Right cardiac atrium (tissue), 5 donors: ENCODE data around the gene TOX4. TPM values are rescaled to one million over a fixed set of nuclear protein-coding genes. Genes with fewer than 3 reads are reported as not detected.
A peak's percentile ranks its signal among the peaks of the same experiment; 100 is the strongest.

Experiments used
- ATAC-seq, 2 donors: fragments of 200-7000 bp; cut with Tn5 transposase; one replicate each; pipeline versions ENCODE4 v1.8.0 to v1.9.1; 2020; ENCODE audit warnings: moderate library complexity in 2 of 2, mild to moderate bottlenecking in 1 of 2
- DNase-seq, 3 donors: peaks; one replicate each; pipeline ENCODE4 v3.0.0-alpha.2; 2020
- H3K27ac ChIP-seq: one replicate; pipeline ENCODE4 v1.5.1; 2013; ENCODE audit warnings: mild to moderate bottlenecking, low read length, control low read depth, moderate library complexity
- H3K27me3 ChIP-seq: one replicate; pipeline ENCODE4 v1.6.1; 2013; ENCODE audit not compliant: control insufficient read depth, insufficient read depth
- H3K4me1 ChIP-seq: one replicate; pipeline ENCODE4 v1.6.1; 2013; ENCODE audit warnings: low read length; ENCODE audit not compliant: control insufficient read depth, insufficient read depth
- H3K4me3 ChIP-seq: one replicate; pipeline ENCODE4 v1.5.1; 2013; ENCODE audit warnings: low read length, control low read depth
- H3K9me3 ChIP-seq: one replicate; pipeline ENCODE4 v1.6.1; 2013; ENCODE audit warnings: low read length; ENCODE audit not compliant: control insufficient read depth
- WGBS: extraction: QIAGEN DNeasy Blood & Tissue Kit; methylation state at CpG from one replicate; pipeline ENCODE4 v1.1.7; 2013; 5-methylcytosine and 5-hydroxymethylcytosine counted together
- intact Hi-C, 4 donors: fragments of 100-400 bp; cut with DNase I; formaldehyde crosslinking; loops; one replicate each; pipeline versions ENCODE4 v1.11.0 to v1.14.0; 2022 to 2023
- polyA plus RNA-seq: library from polyadenylated mRNA; stranded (reverse); fragments of 200-250 nt; gene quantifications from one replicate; pipeline ENCODE4 v1.2.3, GENCODE V29; 2013
- total RNA-seq, 4 donors: library from RNA; stranded (reverse); fragmentation: NEBNext Ultra II Directional; extraction: Animal tissue kit (Norgen Biotek cat#: 25700); gene quantifications; one replicate each; pipeline ENCODE4 v1.2.1, GENCODE V29; 2021
- donor health status: healthy with polysubstance abuse.
- donor health status: DM: no; HTN: yes; CAD: no.
- donor health status: DM: no; HTN: no; CAD: no.
- donor health status: DM: no; HTN: yes; CAD: no; lungs with severe emphysema.
- donor health status: DM: yes; HTN: yes; CAD: no.

Gene TOX4
- total and polyA plus RNA-seq, 5 donors, result 20.0 to 82.2 (median 71.8) TPM

- no peak for DNase-seq
- Histone ChIP-seq H3K27me3 (no peaks in the 10 kb centered on the region), H3K4me3 (no peak overlapping the region), H3K4me1 (no peaks in the 10 kb centered on the region), H3K27ac (no peak overlapping the region), H3K9me3 (no peaks in the 10 kb centered on the region)
- intact Hi-C loops, result loop anchor here in 1 of 4 donors (10.0 kb wide), 1 partner anchor 50 kb away; no protein-coding TSS in a partner anchor
- no peak for ATAC-seq
Observed at GRCh38 chr14:21505012-21505553, 28.1 kb downstream of the TOX4 start.

- no peaks in the 10 kb centered on the region for H3K4me1 ChIP-seq
- no peak overlapping the region for H3K27ac ChIP-seq
- no peaks in the 10 kb centered on the region for H3K9me3 ChIP-seq
- WGBS, result 91% methylated on average over 2 of the region's 2 CpGs
- no peak overlapping the region for H3K4me3 ChIP-seq
- no peaks in the 10 kb centered on the region for H3K27me3 ChIP-seq
- ATAC-seq (no peak), DNase-seq (no peak)
- intact Hi-C loops, result loop anchor here in 1 of 4 donors (10.0 kb wide), 1 partner anchor 48 kb away; no protein-coding TSS in a partner anchor
Observed at GRCh38 chr14:21506557-21506956, 29.6 kb downstream of the TOX4 start.

DNA sequence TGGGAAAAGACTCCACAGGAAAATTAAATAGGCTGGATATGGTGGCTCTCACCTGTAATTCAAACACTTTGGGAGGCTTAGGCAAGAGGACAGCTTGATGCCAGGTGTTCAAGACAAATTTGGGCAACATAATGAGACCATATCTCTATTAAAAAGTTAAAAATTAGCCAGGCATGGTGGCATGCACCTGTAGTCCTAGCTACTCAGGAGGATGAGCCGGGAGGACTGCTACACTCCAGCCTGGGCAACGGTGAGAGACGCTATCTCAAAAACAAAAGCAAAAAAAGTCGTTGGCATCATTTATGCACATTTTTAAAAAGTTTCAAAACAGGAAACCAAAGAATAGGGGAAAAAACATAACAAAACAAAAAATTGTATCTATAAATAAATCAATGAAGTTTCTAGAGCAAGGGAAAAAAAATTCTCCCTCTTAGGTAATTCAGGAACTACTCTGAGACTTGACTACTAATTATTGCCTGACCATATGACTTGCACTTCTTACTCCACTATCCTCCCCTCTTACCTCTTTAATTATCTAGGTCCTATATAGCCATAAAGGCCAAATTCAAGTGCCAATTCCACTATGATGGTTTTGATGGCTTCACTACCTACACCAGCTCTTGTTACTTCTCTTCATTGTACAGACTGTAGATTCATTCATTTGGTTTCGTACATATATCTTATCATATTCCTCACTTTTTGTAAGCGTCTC, 32.6 kb downstream of the TOX4 start:
- Histone ChIP-seq H3K4me1 (no peaks in the 10 kb centered on the region), H3K27me3 (no peaks in the 10 kb centered on the region), H3K27ac (no peak overlapping the region), H3K9me3 (no peaks in the 10 kb centered on the region), H3K4me3 (peak overlapping the region; percentile 66)
- 78% methylated on average over 6 of the region's 6 CpGs for WGBS
- intact Hi-C loops, result loop anchor here in 1 of 4 donors (10.0 kb wide), 1 partner anchor 45 kb away; no protein-coding TSS in a partner anchor
- DNase-seq (no peak), ATAC-seq (no peak)

- Histone ChIP-seq H3K9me3 (no peaks in the 10 kb centered on the region), H3K4me3 (peak within 1 kb of the TSS; percentile 66), H3K27ac (peak within 1 kb of the TSS; percentile 56), H3K27me3 (no peaks in the 10 kb centered on the region), H3K4me1 (no peaks in the 10 kb centered on the region)
- DNase-seq, result peak; percentile 98 to 99 (median 98)
- ATAC-seq, result peak; percentile 99 to 100
- intact Hi-C loops, result no loop called here
- WGBS, result under 1% methylated on average over 53 of the region's 53 CpGs
Observed at GRCh38 chr14:21510735-21511657, 34.0 kb downstream of the TOX4 start, which contains the start of gene METTL3. Gene METTL3, minus strand, starts transcription at chr14:21511340. Its CDS starts 117 bp downstream, at chr14:21511223.

GRCh38 chr14:21514341-21514740, 37.3 kb downstream of the TOX4 start:
- DNase-seq, result no peak
- 93% methylated on average over 1 of the region's 1 CpG for WGBS
- no peak overlapping the region for H3K27ac ChIP-seq
- H3K27me3 ChIP-seq, result no peaks in the 10 kb centered on the region
- no peaks in the 10 kb centered on the region for H3K4me1 ChIP-seq
- intact Hi-C loops, result no loop called here
- no peak overlapping the region for H3K4me3 ChIP-seq
- H3K9me3 ChIP-seq, result no peaks in the 10 kb centered on the region
- no peak for ATAC-seq

DNA sequence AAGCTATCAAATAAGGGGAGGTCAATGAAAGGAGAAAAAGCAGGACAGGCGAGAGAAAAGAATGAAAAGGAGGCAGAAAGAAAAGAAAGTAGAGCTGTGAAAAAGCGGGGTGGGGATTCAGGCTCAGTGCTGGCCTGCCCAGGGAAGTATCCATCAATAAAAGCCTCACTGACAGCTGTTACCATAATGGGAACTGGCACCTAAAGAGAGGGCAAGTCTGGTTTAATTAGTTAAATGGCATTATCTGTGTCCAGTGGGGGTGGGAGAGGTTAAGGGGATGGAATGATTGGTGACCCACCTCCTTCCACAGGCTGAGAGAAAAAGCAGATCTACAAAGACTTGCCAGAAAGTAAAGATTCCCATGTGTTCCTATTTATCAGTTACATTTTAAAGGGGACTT, 41.7 kb downstream of the TOX4 start:
- WGBS, result 78% methylated on average over 2 of the region's 2 CpGs
- no peaks in the 10 kb centered on the region for H3K27me3 ChIP-seq
- no peak overlapping the region for H3K27ac ChIP-seq
- DNase-seq (no peak), ATAC-seq (no peak)
- intact Hi-C loops, result no loop called here
- H3K4me3 ChIP-seq, result no peak overlapping the region
- no peaks in the 10 kb centered on the region for H3K9me3 ChIP-seq
- no peaks in the 10 kb centered on the region for H3K4me1 ChIP-seq

DNA sequence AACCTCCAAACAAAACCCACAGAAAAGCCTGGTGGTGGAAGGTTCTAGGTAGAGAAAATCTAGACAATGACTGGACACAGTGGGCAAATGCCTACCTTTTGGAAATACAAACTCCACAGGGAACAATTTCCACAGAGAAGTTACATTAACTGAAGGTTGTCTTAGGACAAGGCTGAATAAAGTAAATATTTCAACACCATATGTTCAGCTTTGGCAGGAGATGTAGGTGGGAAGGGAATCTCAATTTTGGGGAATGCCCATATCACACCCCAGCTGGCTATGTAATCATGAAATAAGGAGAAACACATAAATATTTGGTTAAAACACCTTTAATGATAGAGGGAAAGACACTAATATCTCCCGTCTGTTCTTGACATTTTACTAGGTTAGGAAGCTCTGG, 43.8 kb downstream of the TOX4 start:
- Histone ChIP-seq H3K27ac (no peak overlapping the region), H3K4me3 (no peak overlapping the region), H3K9me3 (no peaks in the 10 kb centered on the region), H3K27me3 (no peaks in the 10 kb centered on the region), H3K4me1 (peaks cover 4% of the 10 kb centered on the region)
- intact Hi-C loops, result no loop called here
- 80% methylated on average over 1 of the region's 1 CpG for WGBS
- ATAC-seq (no peak), DNase-seq (no peak)

GRCh38 chr14:21521501-21521900, 44.5 kb downstream of the TOX4 start:
- H3K27ac ChIP-seq, result no peak overlapping the region
- 74% methylated on average over 2 of the region's 2 CpGs for WGBS
- ATAC-seq, result no peak
- no peak overlapping the region for H3K4me3 ChIP-seq
- H3K9me3 ChIP-seq, result no peaks in the 10 kb centered on the region
- intact Hi-C loops, result no loop called here
- peaks cover 4% of the 10 kb centered on the region for H3K4me1 ChIP-seq
- no peak for DNase-seq
- H3K27me3 ChIP-seq, result no peaks in the 10 kb centered on the region

- ATAC-seq (no peak), DNase-seq (no peak)
- H3K27me3 ChIP-seq, result no peaks in the 10 kb centered on the region
- H3K27ac ChIP-seq, result no peak overlapping the region
- H3K4me3 ChIP-seq, result no peak overlapping the region
- H3K9me3 ChIP-seq, result no peaks in the 10 kb centered on the region
- intact Hi-C loops, result no loop called here
- WGBS, result 78% methylated on average over 7 of the region's 7 CpGs
- H3K4me1 ChIP-seq, result peaks cover 4% of the 10 kb centered on the region
Observed at GRCh38 chr14:21523203-21523602, 46.2 kb downstream of the TOX4 start.

- intact Hi-C loops, result no loop called here
- H3K27ac ChIP-seq, result no peak overlapping the region
- peaks cover 4% of the 10 kb centered on the region for H3K4me1 ChIP-seq
- H3K9me3 ChIP-seq, result no peaks in the 10 kb centered on the region
- DNase-seq, result no peak
- H3K27me3 ChIP-seq, result no peaks in the 10 kb centered on the region
- WGBS, result 87% methylated on average over 18 of the region's 18 CpGs
- ATAC-seq, result no peak
- H3K4me3 ChIP-seq, result peak overlapping the region; percentile 98
Observed at GRCh38 chr14:21524575-21525490, 47.8 kb downstream of the TOX4 start.
